ENCODE measurements around the gene IRAG1. TPM values are rescaled to one million over a fixed set of nuclear protein-coding genes. Genes with fewer than 3 reads are reported as not detected.

The IRAG1 gene
- total RNA-seq, 1 donor from 2014 or later, result 6.1 TPM

GRCh38 chr11:10725114-10725906 lies 31.8 kb upstream of the IRAG1 start:
- H3K36me3 Mint-ChIP-seq (ENCODE audit: low read depth), result peaks cover 3% of the 10 kb centered on the region
- peaks cover 15% of the 10 kb centered on the region for H3K4me1 Mint-ChIP-seq
- no peak overlapping the region for H3K4me3 Mint-ChIP-seq
- no peak for TF ChIP-seq CTCF (conservative IDR thresholded peaks at IDR 0.05)
- H3K9me3 Mint-ChIP-seq, result no peaks in the 10 kb centered on the region
- DNase-seq (ENCODE audit: low read depth, low spot score), result no peak
- no peaks in the 10 kb centered on the region for H3K27me3 Mint-ChIP-seq (ENCODE audit: low read depth)
- H3K27ac Mint-ChIP-seq (ENCODE audit: unreplicated experiment), result no peak overlapping the region

- Mint-ChIP-seq H3K4me1 (no peaks in the 10 kb centered on the region), H3K9me3 (no peaks in the 10 kb centered on the region), H3K27me3 (ENCODE audit: low read depth) (no peaks in the 10 kb centered on the region), H3K27ac (ENCODE audit: unreplicated experiment) (no peak overlapping the region), H3K36me3 (ENCODE audit: low read depth) (peaks cover 3% of the 10 kb centered on the region), H3K4me3 (no peak overlapping the region)
- DNase-seq (ENCODE audit: low read depth, low spot score), result no peak
- TF ChIP-seq CTCF (conservative IDR thresholded peaks at IDR 0.05), result no peak
Observed at GRCh38 chr11:10722307-10722706, 28.8 kb upstream of the IRAG1 start.

- no peaks in the 10 kb centered on the region for H3K9me3 Mint-ChIP-seq
- DNase-seq (ENCODE audit: low read depth, low spot score), result no peak
- TF ChIP-seq CTCF (conservative IDR thresholded peaks at IDR 0.05), result no peak
- H3K36me3 Mint-ChIP-seq (ENCODE audit: low read depth), result peaks cover 3% of the 10 kb centered on the region
- no peak overlapping the region for H3K27ac Mint-ChIP-seq (ENCODE audit: unreplicated experiment)
- H3K4me3 Mint-ChIP-seq, result no peak overlapping the region
- no peaks in the 10 kb centered on the region for H3K27me3 Mint-ChIP-seq (ENCODE audit: low read depth)
- no peaks in the 10 kb centered on the region for H3K4me1 Mint-ChIP-seq
Observed at GRCh38 chr11:10720881-10721376, 27.4 kb upstream of the IRAG1 start.

GRCh38 chr11:10719616-10720015 lies 26.1 kb upstream of the IRAG1 start:
- Mint-ChIP-seq H3K4me3 (no peak overlapping the region), H3K9me3 (no peaks in the 10 kb centered on the region), H3K36me3 (ENCODE audit: low read depth) (peaks cover 3% of the 10 kb centered on the region), H3K4me1 (no peaks in the 10 kb centered on the region), H3K27ac (ENCODE audit: unreplicated experiment) (no peak overlapping the region), H3K27me3 (ENCODE audit: low read depth) (no peaks in the 10 kb centered on the region)
- DNase-seq (ENCODE audit: low read depth, low spot score), result no peak
- TF ChIP-seq CTCF (conservative IDR thresholded peaks at IDR 0.05), result no peak

DNA sequence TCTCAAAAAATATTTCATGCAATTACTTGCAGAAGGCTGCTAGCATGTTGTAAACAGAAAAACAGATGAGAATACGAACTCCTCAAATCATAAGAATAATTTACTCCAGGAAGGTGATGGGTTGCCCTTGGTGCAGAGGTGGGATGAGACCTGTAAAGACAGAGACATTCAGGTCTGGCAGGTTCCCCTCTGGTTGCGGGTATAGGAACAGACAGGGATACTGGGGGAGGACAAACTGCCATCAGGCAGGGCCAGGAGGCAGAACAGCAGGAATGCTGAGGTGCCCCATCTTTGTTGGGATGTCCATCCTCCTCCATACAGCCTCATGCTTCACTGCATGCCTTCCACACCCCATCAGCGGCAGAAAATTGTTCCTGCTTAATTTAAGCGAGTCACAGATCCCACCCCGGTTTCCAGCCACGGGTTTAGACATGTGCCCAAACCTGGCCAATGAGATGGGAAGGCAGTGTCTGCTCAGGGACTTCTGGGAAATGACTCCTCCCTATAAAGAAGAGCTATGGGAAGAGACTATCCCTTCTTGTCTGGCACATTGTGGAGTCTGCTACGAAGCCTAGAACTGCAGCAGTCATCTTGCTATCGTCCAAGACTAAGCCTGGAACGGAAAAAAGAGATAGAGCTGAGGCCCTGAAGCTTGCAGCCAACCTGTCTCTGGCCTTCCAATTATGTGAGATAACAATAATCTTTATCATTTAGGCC lies 23.1 kb upstream of the IRAG1 start:
- no peak for DNase-seq (ENCODE audit: low read depth, low spot score)
- peaks cover under 1% of the 10 kb centered on the region for H3K36me3 Mint-ChIP-seq (ENCODE audit: low read depth)
- no peak for TF ChIP-seq CTCF (conservative IDR thresholded peaks at IDR 0.05)
- H3K9me3 Mint-ChIP-seq, result no peaks in the 10 kb centered on the region
- H3K4me1 Mint-ChIP-seq, result no peaks in the 10 kb centered on the region
- no peaks in the 10 kb centered on the region for H3K27me3 Mint-ChIP-seq (ENCODE audit: low read depth)
- H3K27ac Mint-ChIP-seq (ENCODE audit: unreplicated experiment), result no peak overlapping the region
- no peak overlapping the region for H3K4me3 Mint-ChIP-seq
